ENCODE data around the gene CCDC167.

Gene CCDC167

DNA sequence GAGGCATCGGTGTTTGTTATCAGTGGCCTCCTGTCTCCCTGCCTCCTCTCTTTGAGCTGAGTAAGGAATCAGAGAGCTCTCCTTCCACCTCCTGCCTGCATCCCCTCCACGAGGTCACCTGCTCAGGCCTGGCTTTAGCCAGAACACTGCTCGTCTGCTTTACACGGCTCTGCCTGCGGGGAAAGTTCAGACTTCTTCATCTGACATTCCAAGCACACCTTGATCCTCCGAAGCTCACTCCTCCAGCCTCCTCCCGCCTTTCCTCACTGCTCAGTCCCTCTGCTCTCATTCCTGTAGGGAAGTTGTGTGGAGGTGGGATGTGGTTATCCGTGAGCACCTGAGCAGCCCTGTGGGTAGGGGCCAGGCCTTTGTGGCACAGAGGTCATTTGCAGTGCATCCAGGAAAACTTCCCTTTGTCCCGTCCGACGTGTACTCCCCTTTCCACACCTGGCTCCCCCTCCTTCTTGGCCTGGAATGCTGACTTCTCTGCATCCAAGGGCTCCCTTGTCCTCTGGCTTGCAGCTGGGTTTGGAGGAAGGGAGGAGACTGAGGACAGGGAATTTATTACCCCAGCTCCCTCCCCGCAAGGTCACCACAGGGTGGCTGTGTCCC lies 12.8 kb upstream of the CCDC167 start:
- no peak for TF ChIP-seq CTCF (conservative IDR thresholded peaks at IDR 0.05; ENCODE audit: low read depth, low read length)

GRCh38 chr6:37511910-37512399 lies 12.3 kb upstream of the CCDC167 start:
- TF ChIP-seq CTCF (conservative IDR thresholded peaks at IDR 0.05; ENCODE audit: low read depth, low read length), result no peak
- no peak for DNase-seq (ENCODE audit: low read depth)
- H3K4me3 ChIP-seq (ENCODE audit: low read length), result no peak overlapping the region

More for the DNA sequence above, 12.8 kb upstream of the CCDC167 start:
- no peak for DNase-seq (ENCODE audit: low read depth)
- no peak overlapping the region for H3K4me3 ChIP-seq (ENCODE audit: low read length)

- no peak for DNase-seq (ENCODE audit: low read depth)
- no peak overlapping the region for H3K4me3 ChIP-seq (ENCODE audit: low read length)
- TF ChIP-seq CTCF (conservative IDR thresholded peaks at IDR 0.05; ENCODE audit: low read depth, low read length), result no peak
Measured at GRCh38 chr6:37511201-37511600, 11.5 kb upstream of the CCDC167 start.

- TF ChIP-seq CTCF (conservative IDR thresholded peaks at IDR 0.05; ENCODE audit: low read depth, low read length), result no peak
- no peak for DNase-seq (ENCODE audit: low read depth)
- H3K4me3 ChIP-seq (ENCODE audit: low read length), result no peak overlapping the region
Measured at GRCh38 chr6:37507690-37508421, 8.2 kb upstream of the CCDC167 start.

GRCh38 chr6:37507077-37507476 lies 7.4 kb upstream of the CCDC167 start:
- no peak for TF ChIP-seq CTCF (conservative IDR thresholded peaks at IDR 0.05; ENCODE audit: low read depth, low read length)
- no peak for DNase-seq (ENCODE audit: low read depth)
- no peak overlapping the region for H3K4me3 ChIP-seq (ENCODE audit: low read length)

DNA sequence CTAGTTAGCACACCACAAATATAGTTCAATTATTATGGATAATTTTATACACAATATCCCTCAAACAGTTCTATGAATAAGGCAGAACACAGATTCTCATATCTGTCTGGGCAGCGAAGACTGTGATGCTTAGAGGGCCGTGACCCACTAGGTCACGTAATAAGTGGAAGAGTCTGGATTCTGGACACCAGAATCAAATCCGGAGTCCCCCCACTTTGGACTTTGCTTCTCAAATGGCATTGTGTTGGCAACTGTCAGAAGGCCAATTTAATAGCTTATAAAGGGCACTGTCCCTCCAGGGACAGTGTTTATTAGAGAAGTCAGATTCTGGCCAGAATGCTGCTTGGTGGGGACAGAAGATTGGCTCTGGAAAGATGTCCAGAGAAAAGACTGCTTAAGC lies 6.8 kb upstream of the CCDC167 start:
- TF ChIP-seq CTCF (conservative IDR thresholded peaks at IDR 0.05; ENCODE audit: low read depth, low read length), result no peak
- DNase-seq (ENCODE audit: low read depth), result no peak
- H3K4me3 ChIP-seq (ENCODE audit: low read length), result no peak overlapping the region

- H3K4me3 ChIP-seq (ENCODE audit: low read length), result no peak overlapping the region
- TF ChIP-seq CTCF (conservative IDR thresholded peaks at IDR 0.05; ENCODE audit: low read depth, low read length), result no peak
- DNase-seq (ENCODE audit: low read depth), result no peak
Measured at GRCh38 chr6:37504024-37504423, 4.3 kb upstream of the CCDC167 start.
